WTC11 (cell line): Measurements from ENCODE around the gene RDH16.
A peak's percentile ranks its signal among the peaks of the same experiment; 100 is the strongest.

Experiments used
- CTCF ChIP-seq: fragments of 200-600 bp; IDR thresholded peaks from 2 replicates; pipeline ENCODE4 v1.8.0; 2022; ENCODE audit warnings: antibody characterized with exemption
- ELF4 ChIP-seq: sonication (generic); formaldehyde crosslinking; IDR thresholded peaks from 2 replicates; pipeline ENCODE4 v1.8.1; 2022; ENCODE audit warnings: low read depth, mild to moderate bottlenecking, moderate library complexity, missing genetic modification reagents
- JUN ChIP-seq: sonication (generic); formaldehyde crosslinking; IDR thresholded peaks from 2 replicates; pipeline ENCODE4 v1.8.0; 2023; ENCODE audit warnings: mild to moderate bottlenecking, missing genetic modification reagents
- MLX ChIP-seq: sonication (generic); formaldehyde crosslinking; IDR thresholded peaks from 2 replicates; pipeline ENCODE4 v1.8.1; 2023; ENCODE audit warnings: mild to moderate bottlenecking, missing genetic modification reagents, moderate library complexity
- USF1 ChIP-seq: sonication (generic); formaldehyde crosslinking; IDR thresholded peaks from 2 replicates; pipeline ENCODE4 v1.8.0; 2022; ENCODE audit warnings: mild to moderate bottlenecking, missing genetic modification reagents

- TF ChIP-seq CTCF (no peak), USF1 (peak; percentile 47; the same call in 1 of the 2 replicates), ELF4 (CRISPR knock-in tag) (no peak), JUN (no peak), MLX (CRISPR knock-in tag) (no peak)
Measured at GRCh38 chr12:56995930-56996496, 38.6 kb upstream of the RDH16 start.
